SK-N-MC (cell line): Measurements from ENCODE around the gene ABHD15.
"Not testable (repeated sequence)": the region's sequence is repeated elsewhere in the genome, so short reads cannot be mapped to it uniquely, and the experiment has no call there.

Source experiments
- EZH2 ChIP-seq: fragments of 200-600 bp; sonication (generic); IDR thresholded peaks from one replicate; pipeline ENCODE4 v1.6.1; 2017; ENCODE audit warnings: antibody characterized with exemption
- POLR2AphosphoS5 ChIP-seq: IDR thresholded peaks from 2 replicates; pipeline ENCODE4 v1.6.1; 2012; ENCODE audit warnings: mild to moderate bottlenecking, low read depth, low read length, borderline replicate concordance

GRCh38 chr17:29558139-29558538 lies 8.7 kb downstream of the ABHD15 start:
- TF ChIP-seq EZH2, POLR2AphosphoS5: not testable (repeated sequence)
